Measurements from ENCODE around the gene SLC22A8.

GRCh38 chr11:62984451-62984991, 31.1 kb downstream of the SLC22A8 start, which contains the start of gene SLC22A6:
- TF ChIP-seq POLR2AphosphoS5 (IDR thresholded peaks at IDR 0.05; ENCODE audit: low read depth, low read length) (no peak), POLR2A (IDR thresholded peaks at IDR 0.05; ENCODE audit: low read depth, low read length) (no peak)
